SHP77 treated with DMSO at 0.1 percent for 48 hours (cell line): Measurements from ENCODE around the gene CYP11A1.

Source experiments
- DNase-seq: peaks from one replicate; lab custom pipeline; 2025; lab: John Stamatoyannopoulos, UW

CYP11A1 gene

DNA sequence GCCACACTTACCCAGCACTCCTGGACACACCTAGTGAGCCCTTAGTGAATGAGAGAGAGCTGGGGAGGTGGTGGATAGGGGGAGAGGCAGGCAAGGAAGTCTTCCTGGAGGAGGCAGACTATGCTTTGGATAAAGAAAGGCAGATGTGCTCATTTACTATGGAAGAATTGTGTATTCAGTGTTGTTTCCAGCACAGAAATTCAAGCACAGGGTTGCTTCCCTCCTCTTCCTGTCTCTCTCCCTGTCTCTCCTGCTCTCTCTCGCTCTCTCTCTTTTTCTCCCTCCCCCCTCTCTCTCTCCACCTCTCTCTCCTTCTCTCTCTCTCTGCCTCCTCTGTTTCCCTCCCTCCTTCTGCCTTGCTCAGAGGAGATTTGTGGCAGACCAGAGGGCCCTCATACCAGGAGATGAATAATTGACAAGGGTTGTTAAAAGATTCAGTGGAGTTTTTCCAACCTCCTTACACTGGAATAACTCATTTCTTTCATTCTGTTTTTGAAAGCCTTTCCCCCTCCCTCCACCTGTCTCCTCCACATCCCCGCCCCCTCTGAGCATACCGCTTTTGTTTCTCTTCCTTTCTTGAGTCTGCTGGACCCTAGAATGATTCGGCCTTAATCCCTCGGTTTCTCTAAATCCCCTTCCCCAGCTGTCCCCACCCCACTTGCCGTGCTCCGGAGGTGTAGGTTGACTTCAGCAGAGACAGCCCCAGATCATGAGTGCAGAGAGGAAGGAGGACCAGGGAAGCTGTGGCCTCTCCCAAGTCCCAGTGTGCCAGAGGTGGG, 65.7 kb downstream of the CYP11A1 start:
- no peak for DNase-seq

- DNase-seq: no peak
Measured at GRCh38 chr15:74300057-74300795, 67.2 kb downstream of the CYP11A1 start.

GRCh38 chr15:74297887-74298286, 69.6 kb downstream of the CYP11A1 start:
- no peak for DNase-seq

- no peak for DNase-seq
Measured at GRCh38 chr15:74295800-74296199, 71.6 kb downstream of the CYP11A1 start.

DNA sequence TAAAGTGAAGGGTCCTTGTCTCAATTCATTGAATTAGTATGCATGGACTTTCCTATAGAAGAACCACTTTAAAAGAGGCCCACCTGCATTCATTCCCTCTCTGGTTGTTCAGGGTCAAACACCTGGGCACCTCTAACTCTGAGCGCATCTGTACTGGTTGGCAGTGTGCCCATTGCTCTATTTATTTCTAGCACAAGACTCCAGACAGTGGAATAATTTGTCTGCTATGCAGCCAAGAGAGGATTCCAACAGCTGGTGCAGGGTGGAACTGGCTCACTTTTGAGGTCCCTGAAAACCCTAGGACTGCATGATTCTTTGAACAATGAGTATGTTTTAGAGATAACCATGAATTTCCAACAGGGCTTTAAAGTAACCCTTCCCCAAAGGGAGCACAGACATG, 73.4 kb downstream of the CYP11A1 start:
- DNase-seq: no peak

GRCh38 chr15:74293021-74293810, 74.2 kb downstream of the CYP11A1 start:
- DNase-seq: no peak

DNA sequence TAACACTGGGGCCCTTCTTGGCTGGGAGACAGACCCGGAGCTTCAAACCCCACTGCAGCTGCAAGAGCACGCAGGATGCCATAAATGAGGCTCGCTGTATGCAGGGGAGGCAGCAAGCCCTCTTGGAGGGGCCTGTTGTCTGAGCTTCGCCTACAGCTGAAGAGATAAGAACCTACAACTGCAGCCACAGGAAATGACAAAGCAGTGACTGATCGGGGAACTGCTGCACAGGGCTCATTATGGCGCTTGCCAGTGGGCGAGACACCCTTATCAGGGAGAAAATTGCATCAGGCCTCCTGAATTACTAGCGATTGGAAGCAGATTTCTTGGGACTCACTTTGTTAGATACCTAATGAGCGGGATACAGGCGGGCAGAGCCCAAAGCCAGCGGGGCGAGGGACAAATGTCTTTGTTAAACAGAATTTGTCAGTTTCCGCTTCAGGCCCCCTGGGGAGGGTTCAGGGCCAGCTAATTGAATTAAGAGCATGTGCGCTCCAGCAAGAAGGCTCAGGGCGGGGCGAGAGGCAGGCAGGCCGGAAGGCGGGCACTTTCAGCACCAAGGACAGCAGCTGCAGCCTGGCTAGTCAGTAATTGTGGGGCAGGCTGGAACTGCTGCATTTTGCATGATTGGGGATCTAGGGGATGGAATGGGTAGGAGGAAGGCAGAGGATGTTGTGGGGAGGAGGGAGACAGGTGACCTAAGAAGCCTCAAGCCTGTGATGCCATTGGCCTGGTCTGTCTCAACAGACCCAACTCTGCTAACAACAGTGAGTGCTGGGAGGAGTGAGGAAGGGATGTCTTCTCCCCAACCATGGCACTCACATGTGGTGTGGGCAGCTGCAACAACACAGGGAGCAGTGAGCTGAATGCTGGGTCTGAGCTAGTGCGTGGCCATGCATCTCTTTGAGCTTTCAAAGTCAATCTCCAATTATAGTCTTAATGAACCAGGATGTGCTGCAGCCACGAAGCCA, 76.1 kb downstream of the CYP11A1 start:
- DNase-seq: peak; percentile 68

DNA sequence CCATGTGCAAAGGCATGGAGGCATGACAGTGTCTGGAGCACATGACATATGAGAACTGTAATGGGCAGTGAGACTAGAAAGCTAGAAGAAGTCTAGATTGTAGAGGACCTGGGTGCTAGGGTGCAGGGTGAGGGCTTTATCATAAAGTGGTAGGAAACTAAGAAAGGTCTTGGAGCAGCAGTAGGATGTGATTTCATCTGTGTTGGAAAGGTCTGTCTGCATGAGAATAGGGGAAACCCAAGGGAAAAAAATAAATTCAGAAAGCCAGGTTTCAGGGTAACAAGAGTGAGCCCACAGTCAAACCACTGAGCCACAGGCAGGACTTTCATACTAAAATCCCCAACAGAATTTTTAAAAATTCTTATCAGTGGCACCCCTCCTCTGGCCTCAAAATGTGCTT, 76.8 kb downstream of the CYP11A1 start:
- DNase-seq: no peak

GRCh38 chr15:74289671-74290070, 77.8 kb downstream of the CYP11A1 start:
- DNase-seq: no peak
